Activated CD4-positive, alpha-beta T cell treated with anti-CD3 and anti-CD28 coated beads, Interleukin-2, amount 50 U/mL, for 1 hour (primary cell): ENCODE data around the gene CELA2B.
"Not testable (repeated sequence)": the region's sequence is repeated elsewhere in the genome, so short reads cannot be mapped to it uniquely, and the experiment has no call there.

Experiments used
- DNase-seq: peaks from one replicate; pipeline ENCODE4 v3.0.0-alpha.2; 2020

Gene CELA2B

GRCh38 chr1:15469821-15470448 lies 6.0 kb upstream of the CELA2B start:
- DNase-seq = not testable (repeated sequence)

GRCh38 chr1:15471067-15471466 lies 4.8 kb upstream of the CELA2B start:
- not testable (repeated sequence) for DNase-seq

GRCh38 chr1:15471723-15472122 lies 4.2 kb upstream of the CELA2B start:
- not testable (repeated sequence) for DNase-seq

GRCh38 chr1:15472587-15472986 lies 3.3 kb upstream of the CELA2B start:
- DNase-seq = no peak

GRCh38 chr1:15476927-15477326 lies 1.0 kb downstream of the CELA2B start:
- no peak for DNase-seq

GRCh38 chr1:15477646-15478212 lies 1.8 kb downstream of the CELA2B start:
- no peak for DNase-seq

- no peak for DNase-seq
Observed at GRCh38 chr1:15479654-15480347, 3.9 kb downstream of the CELA2B start.

- not testable (repeated sequence) for DNase-seq
Observed at GRCh38 chr1:15482455-15482854, 6.6 kb downstream of the CELA2B start.

- not testable (repeated sequence) for DNase-seq
Observed at GRCh38 chr1:15482983-15483543, 7.2 kb downstream of the CELA2B start.

- DNase-seq = no peak
Observed at GRCh38 chr1:15483971-15484370, 8.1 kb downstream of the CELA2B start.

- not testable (repeated sequence) for DNase-seq
Observed at GRCh38 chr1:15484443-15484842, 8.5 kb downstream of the CELA2B start.

- no peak for DNase-seq
Observed at GRCh38 chr1:15485636-15486035, 9.7 kb downstream of the CELA2B start.

- not testable (repeated sequence) for DNase-seq
Observed at GRCh38 chr1:15486844-15487610, 11.1 kb downstream of the CELA2B start.

- DNase-seq = no peak
Observed at GRCh38 chr1:15488371-15488770, 12.5 kb downstream of the CELA2B start.

- DNase-seq = no peak
Observed at GRCh38 chr1:15489052-15489736, 13.3 kb downstream of the CELA2B start.

GRCh38 chr1:15491010-15491409 lies 15.1 kb downstream of the CELA2B start:
- not testable (repeated sequence) for DNase-seq

- no peak for DNase-seq
Observed at GRCh38 chr1:15492596-15492995, 16.7 kb downstream of the CELA2B start.

- DNase-seq = no peak
Observed at GRCh38 chr1:15493869-15494390, 18.0 kb downstream of the CELA2B start.

- DNase-seq = no peak
Observed at GRCh38 chr1:15500184-15501178, 24.6 kb downstream of the CELA2B start.

- peak; percentile 53 for DNase-seq
Observed at GRCh38 chr1:15501208-15502032, 25.5 kb downstream of the CELA2B start.
